GM19467 (cell line): ENCODE results near the gene CSTB.

Experiments used
- ATAC-seq: cut with Tn5 transposase; IDR thresholded peaks from one replicate; pipeline ENCODE4 v1.9.1; 2021; ENCODE audit warnings: mild to moderate bottlenecking, moderate library complexity; ENCODE audit not compliant: unreplicated experiment

Gene CSTB

GRCh38 chr21:43733529-43734071 is 42.5 kb downstream of the CSTB start:
- no peak for ATAC-seq

DNA sequence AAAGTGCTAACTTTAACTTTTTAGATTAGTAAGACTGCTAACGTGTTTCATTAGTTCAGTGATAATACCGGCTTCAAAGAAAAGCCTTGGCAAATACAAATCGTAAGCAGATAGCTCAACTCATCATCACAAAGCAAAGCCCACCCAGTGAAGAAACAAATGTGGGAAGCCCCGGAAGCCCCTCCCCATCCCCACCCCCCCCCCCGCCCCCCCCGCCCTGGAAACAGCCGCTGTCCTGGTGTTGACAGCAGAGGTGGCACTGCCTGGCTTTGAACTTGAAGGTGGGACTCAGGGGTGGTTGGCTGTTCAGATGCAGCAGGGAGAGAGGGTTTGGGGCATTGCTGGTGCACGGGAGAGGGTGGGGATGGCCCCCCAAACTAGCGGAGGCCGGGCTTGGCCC is 43.0 kb downstream of the CSTB start:
- no peak for ATAC-seq

- ATAC-seq, result no peak
These were observed 44.0 kb downstream of the CSTB start for GRCh38 chr21:43731891-43732711.

- ATAC-seq, result no peak
These were observed 44.6 kb downstream of the CSTB start for GRCh38 chr21:43731476-43731875.

- peak; percentile 44 for ATAC-seq
These were observed 47.4 kb downstream of the CSTB start for GRCh38 chr21:43728467-43729390.

DNA sequence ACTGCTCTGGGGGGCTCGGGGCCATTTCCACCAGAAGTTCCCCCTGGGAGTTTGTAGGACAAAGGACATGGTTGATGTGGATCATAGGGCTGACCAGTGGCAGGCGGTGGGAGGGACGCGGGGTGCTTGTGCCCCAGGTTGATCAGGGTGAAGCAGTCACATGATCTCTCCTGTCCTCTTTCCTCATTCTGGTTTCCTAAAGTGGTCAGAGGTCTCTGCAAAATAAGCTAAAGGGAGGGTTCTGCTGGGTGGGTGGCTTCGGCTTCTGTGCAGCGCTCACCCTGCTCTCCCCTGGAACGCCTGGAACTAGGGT is 48.0 kb downstream of the CSTB start:
- no peak for ATAC-seq

- no peak for ATAC-seq
These were observed 48.5 kb downstream of the CSTB start for GRCh38 chr21:43727519-43728153.

DNA sequence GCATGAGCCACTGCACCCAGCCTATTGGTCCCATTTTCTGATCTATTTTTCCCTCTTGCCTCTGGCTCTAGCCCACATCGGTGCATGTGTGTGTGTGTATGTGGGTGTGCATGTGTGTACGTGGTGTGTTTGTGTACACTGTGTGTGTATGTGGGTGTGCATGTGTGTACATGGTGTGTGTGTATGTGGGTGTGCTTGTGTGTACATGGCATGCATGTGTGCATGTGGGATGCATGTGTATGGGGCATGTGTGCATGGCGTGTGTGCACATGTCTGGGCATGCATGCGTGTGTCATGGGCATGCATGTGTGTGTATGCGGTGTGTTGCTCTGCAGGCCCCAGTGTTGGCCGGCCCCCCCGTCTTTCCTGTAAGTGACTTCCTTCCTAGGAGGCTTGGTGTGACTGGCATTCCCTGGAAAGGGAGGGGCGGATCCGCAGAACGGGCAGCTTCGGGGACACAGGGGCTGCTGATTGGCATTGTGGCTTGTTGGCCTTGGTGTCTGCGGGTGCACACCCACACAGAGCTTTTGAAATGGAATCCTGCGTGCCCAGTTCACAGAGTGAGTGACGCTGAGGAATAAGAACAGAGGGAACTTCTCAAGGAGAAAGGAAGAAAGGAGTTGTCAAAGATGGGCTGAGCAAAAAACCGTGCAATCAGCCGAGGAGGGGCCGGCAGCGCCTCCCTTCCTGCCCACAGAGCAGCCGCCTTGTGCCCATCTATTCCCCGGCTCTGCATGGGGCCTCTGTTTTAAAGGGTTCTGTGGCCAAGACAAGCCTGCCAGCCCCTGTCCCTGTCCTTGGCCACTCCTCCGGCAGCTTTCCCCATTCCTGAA is 49.2 kb downstream of the CSTB start:
- ATAC-seq, result no peak
